Jurkat, Clone E6-1 (cell line): ENCODE results near the gene THEM5.

ENCODE experiments used
- DNase-seq: peaks from one replicate; pipeline ENCODE4 v3.0.0-alpha.2; 2011; ENCODE audit warnings: low read depth, low spot score
- H3K4me3 ChIP-seq: 2 replicates; pipeline ENCODE4 v1.5.1; 2011; ENCODE audit warnings: mild to moderate bottlenecking, low read length, control low read depth, moderate library complexity

Gene THEM5

DNA sequence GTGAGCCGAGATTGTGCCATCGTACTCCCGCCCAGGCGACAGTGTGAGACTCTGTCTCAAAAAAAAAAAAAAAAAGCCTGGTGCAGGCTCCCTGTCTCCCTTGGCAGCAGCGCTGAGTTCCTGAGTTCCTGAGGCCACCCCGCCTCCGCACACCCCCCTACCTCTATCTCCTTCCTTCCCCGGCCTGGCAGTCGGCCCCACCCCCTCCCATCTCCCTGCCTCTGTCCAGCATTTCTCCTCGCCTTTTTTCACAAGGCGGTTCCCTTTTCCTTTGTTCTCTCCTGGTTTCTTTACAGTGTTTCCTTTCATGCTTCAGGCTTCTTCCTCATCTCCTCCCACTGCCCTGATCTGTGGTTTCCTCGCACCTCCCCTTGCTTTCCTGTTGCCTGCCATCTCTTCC, 24.6 kb downstream of the THEM5 start:
- peak overlapping the region; percentile 34 for H3K4me3 ChIP-seq
- peak; percentile 65 for DNase-seq

GRCh38 chr1:151827853-151828252, 25.7 kb downstream of the THEM5 start:
- peak overlapping the region; percentile 34 for H3K4me3 ChIP-seq

GRCh38 chr1:151825751-151826660, 27.5 kb downstream of the THEM5 start:
- peak overlapping the region; percentile 56 for H3K4me3 ChIP-seq
- peak; percentile 86 for DNase-seq

More at GRCh38 chr1:151827853-151828252, 25.7 kb downstream of the THEM5 start:
- DNase-seq: no peak

GRCh38 chr1:151825204-151825603, 28.3 kb downstream of the THEM5 start:
- no peak for DNase-seq
- peak overlapping the region; percentile 56 for H3K4me3 ChIP-seq

- no peak overlapping the region for H3K4me3 ChIP-seq
- DNase-seq: no peak
Measured at GRCh38 chr1:151823175-151823574, 30.3 kb downstream of the THEM5 start.

DNA sequence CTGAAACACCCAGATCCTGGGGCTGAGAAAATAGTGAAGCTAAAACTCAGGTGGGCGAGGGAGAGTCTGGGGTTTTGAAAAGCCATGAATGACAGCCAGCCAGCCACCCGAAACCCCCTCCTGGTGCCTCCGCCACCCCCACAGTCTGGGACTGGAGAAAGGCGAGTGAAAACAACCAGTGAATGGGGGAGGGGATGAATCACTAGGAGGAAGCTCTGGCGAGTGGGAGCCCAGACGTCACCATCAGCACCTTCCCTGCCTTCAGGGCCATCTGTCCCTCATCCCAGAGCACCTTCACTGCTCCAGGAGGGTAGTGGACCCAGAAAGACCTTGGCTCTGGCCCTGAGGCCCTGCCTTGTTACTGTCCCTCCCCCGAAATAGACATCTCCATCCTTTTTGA, 31.1 kb downstream of the THEM5 start:
- no peak overlapping the region; the same call in 1 of the 2 replicates for H3K4me3 ChIP-seq
- no peak for DNase-seq

- H3K4me3 ChIP-seq: peak overlapping the region; percentile 25
- peak; percentile 96 for DNase-seq
Measured at GRCh38 chr1:151820940-151821339, 32.6 kb downstream of the THEM5 start.

DNA sequence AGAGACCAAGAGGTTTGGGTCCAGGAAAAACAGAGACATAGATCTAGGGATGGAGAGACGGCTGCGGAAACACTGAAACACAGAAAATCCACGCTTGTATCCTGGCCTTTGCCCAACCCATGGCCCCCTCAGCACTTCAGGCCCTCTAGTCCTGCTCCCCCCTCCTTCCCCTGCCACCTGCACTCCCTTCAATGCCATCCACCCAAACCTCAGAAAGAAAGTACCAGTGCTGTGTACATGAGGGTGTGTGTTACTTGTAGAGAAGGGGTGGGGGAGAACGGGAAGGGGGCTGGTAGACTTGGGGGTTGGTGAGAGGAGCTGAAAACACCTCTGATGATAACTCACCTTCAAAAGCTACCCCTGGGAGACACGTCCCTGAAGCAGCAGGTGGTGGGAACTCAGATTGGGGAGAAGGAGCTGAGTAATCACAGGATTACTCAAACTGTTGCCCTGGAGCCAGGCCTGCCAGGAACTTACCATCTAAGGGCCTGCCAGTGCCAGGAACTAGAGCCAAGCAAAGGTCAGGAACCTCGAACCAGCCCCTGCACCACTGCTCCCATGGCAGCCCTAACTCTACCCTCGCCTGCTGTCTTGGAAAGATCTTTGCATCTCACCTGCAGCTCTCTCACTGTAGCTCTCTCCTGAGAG, 33.4 kb downstream of the THEM5 start:
- peak; percentile 80 for DNase-seq
- H3K4me3 ChIP-seq: peak overlapping the region; percentile 25; the same call in 1 of the 2 replicates

GRCh38 chr1:151819227-151819835, 34.2 kb downstream of the THEM5 start:
- no peak for DNase-seq
- H3K4me3 ChIP-seq: no peak overlapping the region

- DNase-seq: peak; percentile 80
Measured at GRCh38 chr1:151817353-151817730, 36.2 kb downstream of the THEM5 start.

DNA sequence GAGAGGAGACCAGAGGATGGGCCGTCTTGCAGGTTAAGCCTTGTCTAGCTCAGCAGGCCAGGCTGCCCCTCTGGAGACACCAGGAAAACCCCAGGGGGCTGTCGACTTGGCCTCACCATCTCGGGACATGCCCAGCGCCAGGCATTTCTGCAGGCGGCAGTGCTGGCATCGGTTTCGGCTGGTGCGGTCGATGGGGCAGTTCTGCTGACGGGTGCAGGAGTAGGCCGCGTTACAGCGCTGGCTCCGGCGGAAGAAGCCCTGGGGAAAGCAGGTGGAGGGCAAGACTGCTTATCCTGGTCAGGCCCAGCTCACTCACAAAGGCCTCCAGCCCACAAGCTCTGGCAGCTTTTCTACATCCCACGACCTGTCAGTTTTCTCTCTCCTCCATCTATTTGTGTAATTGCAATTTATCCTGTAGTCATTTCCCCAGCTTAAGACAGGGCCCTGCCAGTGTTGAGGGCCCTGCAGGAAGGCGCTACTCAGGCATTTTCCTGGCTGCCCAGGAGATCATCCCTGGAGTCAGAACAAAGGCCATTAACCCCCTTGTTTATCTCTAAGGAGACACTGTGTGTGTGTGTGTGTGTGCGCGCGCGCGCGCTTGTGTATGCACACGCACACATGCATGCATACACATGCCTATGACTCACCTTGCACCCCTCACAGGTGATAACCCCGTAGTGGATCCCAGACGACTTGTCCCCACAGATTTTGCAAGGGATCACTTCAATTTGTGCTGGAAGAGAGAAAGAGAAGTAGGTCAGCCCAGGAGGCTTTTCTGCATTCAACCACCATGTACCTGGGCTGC, 36.8 kb downstream of the THEM5 start:
- H3K4me3 ChIP-seq: no peak overlapping the region
- no peak for DNase-seq

More at GRCh38 chr1:151817353-151817730, 36.2 kb downstream of the THEM5 start:
- H3K4me3 ChIP-seq: no peak overlapping the region

- no peak overlapping the region; the same call in 1 of the 2 replicates for H3K4me3 ChIP-seq
- DNase-seq: peak; percentile 69
Measured at GRCh38 chr1:151815716-151816327, 37.7 kb downstream of the THEM5 start.

DNA sequence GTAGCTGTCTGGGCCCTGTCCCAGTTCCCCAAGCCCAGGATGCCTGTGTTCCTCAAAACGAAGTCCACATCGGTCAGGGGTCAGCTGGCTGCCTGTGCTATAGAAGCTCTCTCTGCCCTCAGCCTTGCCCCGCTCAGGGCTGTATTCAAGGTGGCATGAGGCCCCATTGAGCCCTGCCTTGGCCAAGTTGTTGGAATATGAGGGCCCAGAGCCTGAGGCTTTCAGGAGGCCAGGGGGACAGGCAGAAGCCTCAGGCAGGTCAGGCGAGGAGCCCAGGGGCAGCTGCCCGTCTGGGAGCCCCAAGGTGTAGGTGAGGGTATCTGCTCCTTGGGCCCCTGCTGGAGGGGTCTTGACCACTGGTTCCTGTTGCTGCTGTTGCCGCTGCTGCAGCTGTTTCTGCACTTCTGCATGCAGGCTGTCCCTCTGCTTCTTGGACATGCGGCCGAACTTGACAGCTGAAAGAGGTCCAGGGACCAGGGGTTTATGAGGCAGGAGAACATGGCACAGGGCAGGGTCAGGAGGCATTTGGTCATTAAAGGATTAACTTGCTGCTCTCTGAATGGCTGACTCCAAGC, 38.5 kb downstream of the THEM5 start:
- no peak overlapping the region for H3K4me3 ChIP-seq

DNA sequence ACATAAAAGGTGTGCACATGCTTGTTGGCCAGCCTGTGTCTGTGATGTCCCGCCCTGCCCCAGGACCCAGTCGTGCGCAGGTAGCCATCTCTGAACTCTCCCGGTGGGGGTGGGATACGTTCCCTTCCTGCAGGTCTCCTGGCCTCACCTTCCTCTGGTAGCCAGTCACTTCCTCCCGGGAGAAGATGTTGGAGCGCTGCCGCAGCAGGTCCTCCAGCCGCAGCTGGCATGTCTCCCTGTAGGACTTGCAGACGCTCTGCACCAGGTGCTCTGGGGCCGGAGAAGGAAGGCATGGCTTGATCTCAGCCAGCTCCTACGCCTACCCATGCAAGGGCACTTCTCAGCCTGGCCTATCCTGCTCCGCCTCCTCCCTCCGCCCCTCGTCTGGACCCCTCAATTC, 39.1 kb downstream of the THEM5 start:
- DNase-seq: no peak

More for the DNA sequence above, 38.5 kb downstream of the THEM5 start:
- DNase-seq: no peak

DNA sequence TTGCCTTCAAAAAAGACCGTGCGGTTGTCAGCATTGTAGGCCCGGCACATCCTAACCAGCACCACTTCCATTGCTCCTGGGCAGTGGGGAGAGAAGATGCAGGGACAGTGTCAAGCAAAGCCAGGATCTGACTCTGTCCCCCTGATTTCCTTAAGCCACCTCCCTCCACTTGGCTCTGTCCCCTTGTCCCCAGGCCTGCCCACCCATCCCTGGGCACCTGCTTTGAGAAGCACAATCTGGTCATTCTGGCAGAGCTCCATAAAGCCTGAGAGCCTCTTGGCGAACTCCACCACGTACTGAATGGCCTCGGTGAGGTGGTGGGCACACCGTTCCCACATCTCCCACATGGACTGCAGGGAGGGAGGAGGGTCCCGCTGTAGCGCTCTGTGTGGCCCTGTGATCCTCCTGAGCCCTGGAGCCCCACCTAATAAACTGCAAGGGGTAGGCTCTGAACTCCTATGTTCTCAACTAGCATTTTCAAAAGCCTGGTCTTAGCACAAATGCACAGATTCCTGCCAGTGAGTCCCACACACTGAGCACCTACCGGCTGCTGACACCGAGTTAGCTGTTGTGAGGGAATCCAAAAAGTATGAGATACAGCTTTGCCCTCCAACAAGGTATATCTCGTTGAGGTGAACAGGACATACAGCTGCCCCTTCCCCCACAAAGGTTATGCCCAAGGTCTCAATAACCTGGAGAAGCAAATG, 40.1 kb downstream of the THEM5 start:
- DNase-seq: no peak

More for the DNA sequence above, 39.1 kb downstream of the THEM5 start:
- H3K4me3 ChIP-seq: no peak overlapping the region

DNA sequence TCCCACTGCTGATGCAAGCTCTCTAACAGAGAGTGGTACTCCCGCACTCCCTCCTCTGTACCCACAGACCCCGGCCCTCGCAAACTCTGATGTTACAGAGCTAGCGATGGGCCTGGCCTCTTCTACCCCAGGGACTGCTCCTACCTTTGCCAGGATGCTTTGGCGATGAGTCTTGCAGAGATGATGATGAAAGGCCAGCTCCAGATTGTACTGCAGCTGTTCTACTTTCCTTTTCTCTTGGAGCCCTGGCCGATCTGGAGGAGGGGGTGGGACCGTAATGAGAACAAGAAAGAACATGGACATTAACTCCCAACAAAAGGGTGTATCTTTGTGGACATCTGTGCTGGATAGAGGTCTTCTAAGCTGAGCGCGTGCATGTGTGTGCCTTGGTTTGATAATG, 42.3 kb downstream of the THEM5 start:
- no peak overlapping the region for H3K4me3 ChIP-seq
- DNase-seq: no peak

More for the DNA sequence above, 40.1 kb downstream of the THEM5 start:
- no peak overlapping the region for H3K4me3 ChIP-seq

DNA sequence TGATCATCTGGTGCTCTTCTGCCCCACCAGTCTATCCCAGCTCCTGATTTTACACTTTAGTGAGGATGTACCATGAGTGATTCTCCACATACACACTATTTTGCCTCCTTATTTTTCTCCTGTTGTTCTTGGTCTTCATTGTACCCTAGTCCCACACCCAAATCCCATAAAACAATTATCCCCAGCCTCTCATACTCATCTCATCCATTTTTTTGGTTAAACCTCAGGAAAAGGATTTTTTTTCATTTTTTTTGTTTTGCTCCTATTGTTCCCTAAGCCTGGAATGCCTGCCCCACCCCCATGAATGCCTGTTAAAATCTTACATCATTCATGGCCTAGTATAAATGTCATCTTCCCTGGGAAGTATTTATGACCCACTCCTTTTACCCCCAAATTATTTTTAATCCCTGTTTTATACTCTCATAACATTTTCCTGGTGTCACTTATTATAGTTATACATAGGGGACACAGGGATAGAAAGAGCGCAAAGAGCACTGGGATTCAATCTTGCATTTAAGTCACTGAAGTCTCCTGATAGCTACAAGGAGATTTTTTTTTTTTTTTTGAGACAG, 43.4 kb downstream of the THEM5 start:
- no peak overlapping the region for H3K4me3 ChIP-seq
- DNase-seq: no peak
